SK-N-SH treated with all-trans-retinoic acid at 6 μM for 48 hours (cell line): ENCODE results near the gene PLCB4.

Source experiments
- ATAC-seq: fragments of 200-7000 bp; cut with Tn5 transposase; 3 replicates; pipeline ENCODE4 v1.9.1; 2020; ENCODE audit warnings: mild to moderate bottlenecking, moderate library complexity
- ARNTL ChIP-seq: fragments of 450-650 bp; formaldehyde crosslinking; IDR thresholded peaks from 2 replicates; pipeline ENCODE4 v1.5.0; 2020; ENCODE audit warnings: low read depth, mild to moderate bottlenecking, moderate library complexity, borderline replicate concordance
- BACH2 ChIP-seq: fragments of 250-450 bp; sonication (Bioruptor Pico); IDR thresholded peaks from 2 replicates; pipeline ENCODE4 v1.9.0; 2021; ENCODE audit warnings: mild to moderate bottlenecking, borderline replicate concordance
- CSDC2 ChIP-seq: fragments of 250-450 bp; sonication (Bioruptor Pico); IDR thresholded peaks from 2 replicates; pipeline ENCODE4 v1.5.0; 2020; ENCODE audit warnings: mild to moderate bottlenecking, moderate library complexity
- ESRRG ChIP-seq: fragments of 250-450 bp; sonication (Bioruptor Pico); IDR thresholded peaks from 2 replicates; pipeline ENCODE4 v1.6.1; 2021; ENCODE audit warnings: mild to moderate bottlenecking
- GLIS3 ChIP-seq: fragments of 250-450 bp; sonication (Bioruptor Pico); IDR thresholded peaks from 2 replicates; pipeline ENCODE4 v1.5.0; 2020; ENCODE audit warnings: mild to moderate bottlenecking, moderate library complexity
- ISL1 ChIP-seq: fragments of 250-450 bp; sonication (Bioruptor Pico); IDR thresholded peaks from 2 replicates; pipeline ENCODE4 v2.1.2; 2022; ENCODE audit warnings: mild to moderate bottlenecking, moderate library complexity
- PPARA ChIP-seq: fragments of 250-450 bp; sonication (Bioruptor Pico); IDR thresholded peaks from 2 replicates; pipeline ENCODE4 v1.5.0; 2020; ENCODE audit warnings: mild to moderate bottlenecking, borderline replicate concordance
- RARB ChIP-seq: fragments of 250-450 bp; sonication (Bioruptor Pico); IDR thresholded peaks from 2 replicates; pipeline ENCODE4 v1.8.0; 2021; ENCODE audit warnings: mild to moderate bottlenecking, moderate library complexity
- SNAI2 ChIP-seq: fragments of 250-450 bp; sonication (Bioruptor Pico); IDR thresholded peaks from 2 replicates; pipeline ENCODE4 v1.5.0; 2020; ENCODE audit warnings: mild to moderate bottlenecking, moderate library complexity
- TCF4 ChIP-seq: fragments of 250-450 bp; sonication (Bioruptor Pico); IDR thresholded peaks from 2 replicates; pipeline ENCODE4 v1.8.0; 2021; ENCODE audit warnings: mild to moderate bottlenecking, moderate library complexity, borderline replicate concordance
- TOX ChIP-seq: fragments of 250-450 bp; sonication (Bioruptor Pico); IDR thresholded peaks from 2 replicates; pipeline ENCODE4 v1.8.0; 2021; ENCODE audit warnings: mild to moderate bottlenecking, moderate library complexity, borderline replicate concordance
- ZC3H10 ChIP-seq: fragments of 250-450 bp; sonication (Bioruptor Pico); IDR thresholded peaks from 2 replicates; pipeline ENCODE4 v1.5.1; 2021; ENCODE audit warnings: mild to moderate bottlenecking, moderate library complexity
- ZFP3 ChIP-seq: fragments of 250-450 bp; sonication (Bioruptor Pico); IDR thresholded peaks from 2 replicates; pipeline ENCODE4 v1.5.0; 2020; ENCODE audit warnings: mild to moderate bottlenecking, moderate library complexity
- ZFP30 ChIP-seq: fragments of 450-650 bp; formaldehyde crosslinking; IDR thresholded peaks from 2 replicates; pipeline ENCODE4 v1.5.0; 2022; ENCODE audit warnings: mild to moderate bottlenecking, moderate library complexity
- ZNF565 ChIP-seq: fragments of 450-650 bp; formaldehyde crosslinking; conservative IDR thresholded peaks from 2 replicates; pipeline ENCODE4 v1.5.0; 2020; ENCODE audit warnings: low read depth, mild to moderate bottlenecking, moderate library complexity
- ZNF70 ChIP-seq: fragments of 450-650 bp; formaldehyde crosslinking; IDR thresholded peaks from 2 replicates; pipeline ENCODE4 v1.5.0; 2020; ENCODE audit warnings: mild to moderate bottlenecking, moderate library complexity
- ZNF8 ChIP-seq: fragments of 450-650 bp; formaldehyde crosslinking; IDR thresholded peaks from 2 replicates; pipeline ENCODE4 v1.5.0; 2020; ENCODE audit warnings: mild to moderate bottlenecking, moderate library complexity
- TF ChIP-seq, protein P1 (sequence below): fragments of 250-450 bp; sonication (Bioruptor Pico); IDR thresholded peaks from 2 replicates; pipeline ENCODE4 v1.5.1; 2021; ENCODE audit warnings: mild to moderate bottlenecking, moderate library complexity
- TF ChIP-seq, protein P2 (sequence below): fragments of 250-450 bp; sonication (Bioruptor Pico); IDR thresholded peaks from 2 replicates; pipeline ENCODE4 v1.8.0; 2021; ENCODE audit warnings: low read depth, mild to moderate bottlenecking, moderate library complexity, borderline replicate concordance
- TF ChIP-seq, protein P3 (sequence below): fragments of 250-450 bp; sonication (Bioruptor Pico); IDR thresholded peaks from 2 replicates; pipeline ENCODE4 v1.5.1; 2020; ENCODE audit warnings: low read depth, mild to moderate bottlenecking, moderate library complexity
- TF ChIP-seq, protein P4 (sequence below): fragments of 250-450 bp; sonication (Bioruptor Pico); IDR thresholded peaks from 2 replicates; pipeline ENCODE4 v1.8.0; 2020; ENCODE audit warnings: mild to moderate bottlenecking, moderate library complexity, borderline replicate concordance

Gene PLCB4

DNA sequence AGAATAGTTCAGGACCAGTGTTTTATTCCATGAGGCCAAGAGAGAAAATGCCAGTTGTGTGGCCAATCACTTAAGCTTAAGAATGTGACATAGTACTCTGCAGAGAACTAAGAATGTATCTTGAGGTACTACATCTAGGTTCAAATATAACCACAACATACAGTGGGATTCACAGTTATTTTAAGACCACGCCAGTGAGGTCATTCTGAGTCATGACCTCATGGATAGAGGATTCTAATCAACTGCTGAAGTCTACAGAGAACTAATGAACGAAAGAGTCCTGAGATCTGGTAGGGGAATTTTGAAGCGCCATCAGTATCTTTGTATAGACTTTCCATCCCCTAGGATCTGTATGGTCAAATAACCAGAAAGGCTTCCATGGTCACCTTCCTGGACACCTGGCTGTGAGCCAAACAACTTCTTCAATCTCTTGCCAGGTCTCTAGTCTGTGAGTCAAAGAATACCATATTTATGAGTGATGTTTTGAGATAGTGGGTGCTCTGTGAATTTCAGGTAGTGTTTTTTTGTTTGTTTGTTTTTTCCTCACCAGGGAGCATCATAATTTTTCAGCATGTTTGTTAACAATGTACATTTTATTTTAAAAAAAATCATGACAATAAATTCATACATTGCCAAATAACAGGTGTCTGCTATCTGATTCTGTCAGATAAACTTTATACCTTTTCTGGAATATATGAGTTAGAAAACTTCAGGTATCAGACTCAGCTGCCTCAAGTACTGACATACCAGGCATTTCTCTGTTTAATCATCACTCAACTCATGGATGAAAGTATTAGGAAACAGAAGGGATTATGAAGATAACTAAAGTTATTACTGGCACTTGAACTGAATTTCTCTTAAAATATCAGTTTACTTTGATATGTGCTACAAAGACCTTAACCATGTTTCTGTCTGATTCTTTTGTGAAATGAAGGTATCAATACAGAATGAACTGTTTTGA, 217.9 kb downstream of the PLCB4 start:
- no peak for ATAC-seq
- TF ChIP-seq ZNF70 (CRISPR knock-in tag) (no peak), GLIS3 (CRISPR knock-in tag) (no peak), PPARA (CRISPR knock-in tag) (no peak), ZC3H10 (CRISPR knock-in tag) (no peak), ZNF565 (CRISPR knock-in tag) (no peak), RARB (no peak), ZFP3 (CRISPR knock-in tag) (no peak), ZNF8 (CRISPR knock-in tag) (no peak), ISL1 (CRISPR knock-in tag) (no peak), TOX (no peak), ESRRG (CRISPR knock-in tag) (no peak), BACH2 (CRISPR knock-in tag) (no peak), ARNTL (CRISPR knock-in tag) (no peak), SNAI2 (CRISPR knock-in tag) (no peak)
- TF ChIP-seq, protein P1, sequence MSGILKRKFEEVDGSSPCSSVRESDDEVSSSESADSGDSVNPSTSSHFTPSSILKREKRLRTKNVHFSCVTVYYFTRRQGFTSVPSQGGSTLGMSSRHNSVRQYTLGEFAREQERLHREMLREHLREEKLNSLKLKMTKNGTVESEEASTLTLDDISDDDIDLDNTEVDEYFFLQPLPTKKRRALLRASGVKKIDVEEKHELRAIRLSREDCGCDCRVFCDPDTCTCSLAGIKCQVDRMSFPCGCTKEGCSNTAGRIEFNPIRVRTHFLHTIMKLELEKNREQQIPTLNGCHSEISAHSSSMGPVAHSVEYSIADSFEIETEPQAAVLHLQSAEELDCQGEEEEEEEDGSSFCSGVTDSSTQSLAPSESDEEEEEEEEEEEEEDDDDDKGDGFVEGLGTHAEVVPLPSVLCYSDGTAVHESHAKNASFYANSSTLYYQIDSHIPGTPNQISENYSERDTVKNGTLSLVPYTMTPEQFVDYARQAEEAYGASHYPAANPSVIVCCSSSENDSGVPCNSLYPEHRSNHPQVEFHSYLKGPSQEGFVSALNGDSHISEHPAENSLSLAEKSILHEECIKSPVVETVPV (CRISPR knock-in tag), result no peak
- TF ChIP-seq, protein P2, sequence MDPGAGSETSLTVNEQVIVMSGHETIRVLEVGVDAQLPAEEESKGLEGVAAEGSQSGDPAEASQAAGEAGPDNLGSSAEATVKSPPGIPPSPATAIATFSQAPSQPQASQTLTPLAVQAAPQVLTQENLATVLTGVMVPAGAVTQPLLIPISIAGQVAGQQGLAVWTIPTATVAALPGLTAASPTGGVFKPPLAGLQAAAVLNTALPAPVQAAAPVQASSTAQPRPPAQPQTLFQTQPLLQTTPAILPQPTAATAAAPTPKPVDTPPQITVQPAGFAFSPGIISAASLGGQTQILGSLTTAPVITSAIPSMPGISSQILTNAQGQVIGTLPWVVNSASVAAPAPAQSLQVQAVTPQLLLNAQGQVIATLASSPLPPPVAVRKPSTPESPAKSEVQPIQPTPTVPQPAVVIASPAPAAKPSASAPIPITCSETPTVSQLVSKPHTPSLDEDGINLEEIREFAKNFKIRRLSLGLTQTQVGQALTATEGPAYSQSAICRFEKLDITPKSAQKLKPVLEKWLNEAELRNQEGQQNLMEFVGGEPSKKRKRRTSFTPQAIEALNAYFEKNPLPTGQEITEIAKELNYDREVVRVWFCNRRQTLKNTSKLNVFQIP (CRISPR knock-in tag), result no peak
- TF ChIP-seq, protein P3, sequence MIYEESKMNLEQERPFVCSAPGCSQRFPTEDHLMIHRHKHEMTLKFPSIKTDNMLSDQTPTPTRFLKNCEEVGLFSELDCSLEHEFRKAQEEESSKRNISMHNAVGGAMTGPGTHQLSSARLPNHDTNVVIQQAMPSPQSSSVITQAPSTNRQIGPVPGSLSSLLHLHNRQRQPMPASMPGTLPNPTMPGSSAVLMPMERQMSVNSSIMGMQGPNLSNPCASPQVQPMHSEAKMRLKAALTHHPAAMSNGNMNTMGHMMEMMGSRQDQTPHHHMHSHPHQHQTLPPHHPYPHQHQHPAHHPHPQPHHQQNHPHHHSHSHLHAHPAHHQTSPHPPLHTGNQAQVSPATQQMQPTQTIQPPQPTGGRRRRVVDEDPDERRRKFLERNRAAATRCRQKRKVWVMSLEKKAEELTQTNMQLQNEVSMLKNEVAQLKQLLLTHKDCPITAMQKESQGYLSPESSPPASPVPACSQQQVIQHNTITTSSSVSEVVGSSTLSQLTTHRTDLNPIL (CRISPR knock-in tag), result no peak
- TF ChIP-seq, protein P4, sequence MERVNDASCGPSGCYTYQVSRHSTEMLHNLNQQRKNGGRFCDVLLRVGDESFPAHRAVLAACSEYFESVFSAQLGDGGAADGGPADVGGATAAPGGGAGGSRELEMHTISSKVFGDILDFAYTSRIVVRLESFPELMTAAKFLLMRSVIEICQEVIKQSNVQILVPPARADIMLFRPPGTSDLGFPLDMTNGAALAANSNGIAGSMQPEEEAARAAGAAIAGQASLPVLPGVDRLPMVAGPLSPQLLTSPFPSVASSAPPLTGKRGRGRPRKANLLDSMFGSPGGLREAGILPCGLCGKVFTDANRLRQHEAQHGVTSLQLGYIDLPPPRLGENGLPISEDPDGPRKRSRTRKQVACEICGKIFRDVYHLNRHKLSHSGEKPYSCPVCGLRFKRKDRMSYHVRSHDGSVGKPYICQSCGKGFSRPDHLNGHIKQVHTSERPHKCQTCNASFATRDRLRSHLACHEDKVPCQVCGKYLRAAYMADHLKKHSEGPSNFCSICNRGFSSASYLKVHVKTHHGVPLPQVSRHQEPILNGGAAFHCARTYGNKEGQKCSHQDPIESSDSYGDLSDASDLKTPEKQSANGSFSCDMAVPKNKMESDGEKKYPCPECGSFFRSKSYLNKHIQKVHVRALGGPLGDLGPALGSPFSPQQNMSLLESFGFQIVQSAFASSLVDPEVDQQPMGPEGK (CRISPR knock-in tag), result no peak

DNA sequence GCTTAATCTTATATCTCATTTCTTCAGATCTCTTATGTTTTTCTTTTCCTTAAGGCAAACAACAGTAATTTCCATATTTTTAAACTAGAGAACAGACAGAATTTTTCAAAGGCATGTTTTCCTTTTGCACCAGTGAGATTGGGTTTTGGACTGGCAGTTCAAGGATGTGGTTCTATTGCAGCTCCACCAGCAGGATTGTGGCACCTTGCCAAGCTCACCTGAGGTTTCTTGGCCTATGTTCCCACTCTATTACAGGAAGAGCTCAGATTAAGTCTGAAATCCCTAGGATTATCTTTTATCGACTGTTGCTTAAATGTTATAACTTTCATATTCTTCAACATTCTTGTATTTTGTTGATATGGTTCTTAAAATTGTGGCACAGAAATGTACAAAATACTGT, 218.9 kb downstream of the PLCB4 start:
- TF ChIP-seq CSDC2 (CRISPR knock-in tag) (no peak), ISL1 (CRISPR knock-in tag) (no peak)
- TF ChIP-seq, all 23 proteins: peak for 0
- ATAC-seq, result no peak

DNA sequence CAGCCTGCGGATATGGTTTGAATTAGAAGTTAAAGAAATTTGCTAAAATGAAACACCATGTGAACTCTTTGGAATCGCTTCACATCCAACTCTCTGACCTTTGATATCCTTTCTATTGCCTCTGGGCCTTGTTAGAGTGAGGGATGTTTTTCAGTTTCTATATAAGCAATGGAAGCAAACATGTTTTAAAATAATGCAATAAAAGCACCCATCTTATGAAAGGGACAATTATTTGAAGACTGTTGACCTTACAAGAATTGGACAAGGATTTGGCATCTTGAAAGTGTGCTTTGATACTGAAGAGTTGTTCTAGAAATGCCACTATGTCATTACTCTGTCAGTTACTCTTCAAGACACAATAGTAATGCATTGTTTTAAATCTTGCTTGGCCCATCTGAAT, 221.4 kb downstream of the PLCB4 start:
- TF ChIP-seq ZNF565 (CRISPR knock-in tag), result no peak
- TF ChIP-seq PPARA (CRISPR knock-in tag), result no peak
- TF ChIP-seq GLIS3 (CRISPR knock-in tag), result no peak
- TF ChIP-seq ESRRG (CRISPR knock-in tag), result no peak
- no peak for TF ChIP-seq ZFP30 (CRISPR knock-in tag)
- TF ChIP-seq ZC3H10 (CRISPR knock-in tag), result no peak
- no peak for TF ChIP-seq BACH2 (CRISPR knock-in tag)
- TF ChIP-seq TCF4 (CRISPR knock-in tag), result no peak
- TF ChIP-seq, protein P4 (CRISPR knock-in tag), result no peak
- TF ChIP-seq ZNF70 (CRISPR knock-in tag), result no peak
- TF ChIP-seq, protein P1 (CRISPR knock-in tag), result no peak
- no peak for TF ChIP-seq ARNTL (CRISPR knock-in tag)
- TF ChIP-seq RARB, result no peak
- TF ChIP-seq, protein P2 (CRISPR knock-in tag), result no peak
- TF ChIP-seq ZNF8 (CRISPR knock-in tag), result no peak
- no peak for ATAC-seq
